ENCODE results near the gene PPP1R12B.

DNA sequence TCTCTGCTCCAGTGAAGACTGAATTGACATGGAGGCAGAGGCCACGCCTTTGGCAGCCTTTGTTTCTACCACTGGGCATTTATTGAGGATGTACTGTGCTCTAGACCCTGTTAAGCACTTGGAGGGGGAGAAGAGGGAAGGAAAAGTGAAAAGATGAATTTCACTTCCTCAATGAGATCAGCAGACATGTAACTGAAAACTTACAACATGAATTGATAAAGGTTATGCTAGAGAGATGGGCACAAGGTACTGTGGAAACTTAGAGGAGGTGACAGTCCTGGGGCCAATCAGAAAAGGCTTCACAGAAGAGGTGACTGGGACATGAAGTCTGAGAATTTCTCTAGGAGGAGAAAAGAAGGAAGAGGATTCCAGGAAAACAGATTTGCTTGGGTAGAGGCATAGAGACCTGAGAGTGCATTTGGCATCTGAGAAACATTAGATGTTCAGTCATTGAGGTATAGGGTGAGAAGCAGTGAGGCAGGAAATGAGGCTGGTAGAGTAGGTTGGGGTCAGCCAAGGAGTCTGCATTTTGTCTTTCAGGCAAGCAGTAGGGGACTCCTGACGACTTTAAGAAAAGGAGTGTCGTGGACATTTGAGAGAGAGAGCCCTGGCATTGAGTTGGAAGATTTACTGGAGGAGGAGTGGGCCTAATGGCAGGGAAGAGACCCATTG lies 248.7 kb downstream of the PPP1R12B start:
- TF ChIP-seq, protein P1, sequence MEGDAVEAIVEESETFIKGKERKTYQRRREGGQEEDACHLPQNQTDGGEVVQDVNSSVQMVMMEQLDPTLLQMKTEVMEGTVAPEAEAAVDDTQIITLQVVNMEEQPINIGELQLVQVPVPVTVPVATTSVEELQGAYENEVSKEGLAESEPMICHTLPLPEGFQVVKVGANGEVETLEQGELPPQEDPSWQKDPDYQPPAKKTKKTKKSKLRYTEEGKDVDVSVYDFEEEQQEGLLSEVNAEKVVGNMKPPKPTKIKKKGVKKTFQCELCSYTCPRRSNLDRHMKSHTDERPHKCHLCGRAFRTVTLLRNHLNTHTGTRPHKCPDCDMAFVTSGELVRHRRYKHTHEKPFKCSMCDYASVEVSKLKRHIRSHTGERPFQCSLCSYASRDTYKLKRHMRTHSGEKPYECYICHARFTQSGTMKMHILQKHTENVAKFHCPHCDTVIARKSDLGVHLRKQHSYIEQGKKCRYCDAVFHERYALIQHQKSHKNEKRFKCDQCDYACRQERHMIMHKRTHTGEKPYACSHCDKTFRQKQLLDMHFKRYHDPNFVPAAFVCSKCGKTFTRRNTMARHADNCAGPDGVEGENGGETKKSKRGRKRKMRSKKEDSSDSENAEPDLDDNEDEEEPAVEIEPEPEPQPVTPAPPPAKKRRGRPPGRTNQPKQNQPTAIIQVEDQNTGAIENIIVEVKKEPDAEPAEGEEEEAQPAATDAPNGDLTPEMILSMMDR (IDR thresholded peaks at IDR 0.05), result no peak
- TF ChIP-seq POLR2A (IDR thresholded peaks at IDR 0.05), result no peak

Data from ovary (tissue), 3 donors.